NCI-H345 (cell line): ENCODE data around the gene TYK2.

Experiments
- DNase-seq: peaks from one replicate; lab custom pipeline; 2025; lab: John Stamatoyannopoulos, UW

Gene TYK2

GRCh38 chr19:10309423-10309822, 70.9 kb downstream of the TYK2 start, which contains the start of gene ZGLP1:
ZGLP1 (minus strand) TSS chr19:10309815.
- DNase-seq, result no peak

DNA sequence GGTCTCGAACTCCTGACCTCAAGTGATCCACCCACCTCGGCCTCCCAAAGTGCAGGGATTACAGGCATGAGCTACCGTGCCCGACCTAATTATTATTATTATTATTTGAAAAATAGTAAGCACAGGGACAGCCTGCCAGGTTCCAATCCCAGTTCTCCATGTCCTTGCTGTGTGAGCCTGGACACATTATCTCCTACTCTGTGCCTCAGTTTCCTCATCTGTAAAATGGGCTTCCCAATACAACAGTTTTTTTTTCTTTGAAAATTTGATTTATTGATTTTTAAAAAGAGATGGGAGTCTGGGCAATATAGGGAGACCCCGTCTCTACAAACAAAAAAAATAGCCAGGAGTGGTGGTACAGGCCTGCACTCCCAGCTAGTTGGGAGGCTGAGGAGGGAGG, 74.0 kb downstream of the TYK2 start:
- no peak for DNase-seq

DNA sequence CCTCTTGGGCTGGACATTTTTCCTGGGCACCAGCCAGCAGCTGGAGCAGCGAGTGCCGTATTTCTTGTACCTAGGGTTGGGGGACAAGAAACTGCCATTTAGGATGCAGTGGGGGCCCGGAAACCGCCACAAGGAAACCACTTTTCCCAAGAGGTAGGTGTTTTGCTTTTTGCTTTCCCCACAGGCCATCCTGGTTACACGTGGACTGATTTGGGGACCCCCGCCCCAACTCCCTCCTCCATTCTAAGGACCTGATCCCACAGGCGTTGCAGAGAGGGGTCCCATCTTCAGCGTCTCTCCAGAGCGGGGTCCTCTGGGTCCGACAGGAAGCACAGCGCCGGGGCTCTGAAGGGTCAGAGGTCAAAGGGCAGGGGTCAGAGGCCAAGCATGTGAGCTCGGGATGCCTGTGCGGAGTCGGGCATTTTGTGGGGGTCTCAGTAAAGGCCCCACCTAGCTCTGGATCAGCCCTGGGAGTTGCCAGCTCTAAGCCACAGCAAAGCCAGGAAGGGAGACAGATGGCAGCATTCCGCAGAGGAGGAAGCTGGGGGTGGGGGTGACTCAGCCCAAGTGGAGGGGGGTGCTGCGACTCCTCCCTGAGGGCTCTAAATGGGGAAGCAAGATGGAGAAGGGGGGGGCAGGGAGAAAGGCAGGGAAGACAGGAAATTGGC, 75.1 kb downstream of the TYK2 start:
- DNase-seq, result no peak
